Measurements from ENCODE around the gene SPESP1. TPM values are rescaled to one million over a fixed set of nuclear protein-coding genes. Genes with fewer than 3 reads are reported as not detected.
"Not testable (repeated sequence)": the region's sequence is repeated elsewhere in the genome, so short reads cannot be mapped to it uniquely, and the experiment has no call there.

SPESP1 gene
- total RNA-seq, 2 experiments from 2014 or later = 0.66 to 0.70 TPM

GRCh38 chr15:68972201-68973065 is 42.1 kb downstream of the SPESP1 start:
- CTCF ChIA-PET = no interaction called here
- Mint-ChIP-seq H3K9me3 (ENCODE audit: low read depth) (peaks cover 7% of the 10 kb centered on the region), H3K36me3 (no peaks in the 10 kb centered on the region)

DNA sequence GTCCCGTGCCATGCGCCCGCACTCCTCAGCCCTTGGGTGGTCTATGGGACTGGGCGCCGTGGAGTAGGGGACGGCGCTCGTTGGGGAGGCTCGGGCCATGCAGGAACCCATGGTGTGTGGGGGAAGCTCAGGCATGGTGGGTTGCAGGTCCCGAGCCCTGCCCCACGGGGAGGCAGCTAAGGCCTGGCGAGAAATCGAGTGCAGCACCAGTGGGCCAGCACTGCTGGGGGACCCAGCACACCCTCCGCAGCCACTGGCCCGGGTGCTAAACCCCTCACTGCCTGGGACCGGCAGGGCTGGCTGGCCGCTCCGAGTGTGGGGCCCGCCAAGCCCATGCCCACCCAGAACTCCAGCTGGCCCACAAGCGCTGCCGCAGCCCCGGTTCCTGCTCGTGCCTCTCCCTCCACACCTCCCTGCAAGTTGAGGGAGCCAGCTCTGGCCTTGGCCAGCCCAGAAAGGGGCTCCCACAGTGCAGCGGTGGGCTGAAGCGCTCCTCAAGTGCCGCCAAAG is 45.4 kb downstream of the SPESP1 start:
- H3K4me3 Mint-ChIP-seq; ATAC-seq; DNase-seq; H3K36me3 Mint-ChIP-seq; H3K4me1 Mint-ChIP-seq; H3K27ac Mint-ChIP-seq; H3K27me3 Mint-ChIP-seq; CTCF ChIA-PET; H3K9me3 Mint-ChIP-seq (ENCODE audit: low read depth): not testable (repeated sequence)

More at GRCh38 chr15:68972201-68973065, 42.1 kb downstream of the SPESP1 start:
- H3K4me3 Mint-ChIP-seq = no peak overlapping the region
- peaks cover 22% of the 10 kb centered on the region for H3K27me3 Mint-ChIP-seq
- DNase-seq (no peak), ATAC-seq (no peak)
- H3K27ac Mint-ChIP-seq = no peak overlapping the region
- no peaks in the 10 kb centered on the region for H3K4me1 Mint-ChIP-seq

DNA sequence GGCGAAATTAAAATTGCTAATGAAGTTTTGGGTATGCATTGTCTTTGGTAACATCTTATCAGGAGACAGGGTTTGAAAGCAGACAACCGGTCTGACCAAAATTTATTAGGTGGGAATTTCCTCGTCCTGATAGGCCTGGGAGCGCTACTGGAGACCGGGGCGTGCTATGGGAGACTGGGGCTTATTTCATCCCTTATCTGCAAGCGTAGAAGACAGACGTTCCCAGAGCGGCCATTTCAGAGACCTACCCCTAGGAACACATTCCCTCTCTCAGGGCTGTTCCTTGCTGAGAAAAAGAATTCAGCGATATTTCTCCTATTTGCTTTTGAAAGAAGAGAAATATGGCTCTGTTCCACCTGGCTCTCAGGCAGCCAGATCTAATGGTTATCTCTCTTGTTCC is 47.1 kb downstream of the SPESP1 start:
- H3K9me3 Mint-ChIP-seq (ENCODE audit: low read depth); DNase-seq; ATAC-seq; H3K4me3 Mint-ChIP-seq; H3K27me3 Mint-ChIP-seq; CTCF ChIA-PET; H3K4me1 Mint-ChIP-seq; H3K27ac Mint-ChIP-seq; H3K36me3 Mint-ChIP-seq: not testable (repeated sequence)

DNA sequence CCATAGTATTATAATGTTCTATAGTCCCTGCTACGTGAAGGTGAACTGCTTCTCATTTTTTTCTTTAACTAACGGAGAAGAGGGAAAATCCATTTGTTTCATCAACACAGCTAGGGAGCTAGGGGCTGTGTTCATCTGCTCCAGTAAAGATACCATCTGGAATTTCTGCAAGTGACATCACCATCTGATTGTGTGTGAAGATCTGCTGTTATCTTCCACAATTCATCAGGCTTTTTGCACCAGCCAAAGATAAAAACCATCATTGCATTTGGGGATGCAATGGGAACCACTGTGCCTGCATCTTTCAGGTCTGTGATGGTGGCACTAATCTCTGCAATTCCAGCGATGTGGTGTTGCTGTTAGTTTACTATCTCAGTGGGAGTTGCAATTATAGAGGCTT is 48.7 kb downstream of the SPESP1 start:
- Mint-ChIP-seq H3K9me3 (ENCODE audit: low read depth) (no peaks in the 10 kb centered on the region), H3K27me3 (no peaks in the 10 kb centered on the region), H3K4me3 (no peak overlapping the region), H3K27ac (no peak overlapping the region), H3K36me3 (no peaks in the 10 kb centered on the region), H3K4me1 (no peaks in the 10 kb centered on the region)
- DNase-seq = no peak
- CTCF ChIA-PET = no interaction called here
- no peak for ATAC-seq

DNA sequence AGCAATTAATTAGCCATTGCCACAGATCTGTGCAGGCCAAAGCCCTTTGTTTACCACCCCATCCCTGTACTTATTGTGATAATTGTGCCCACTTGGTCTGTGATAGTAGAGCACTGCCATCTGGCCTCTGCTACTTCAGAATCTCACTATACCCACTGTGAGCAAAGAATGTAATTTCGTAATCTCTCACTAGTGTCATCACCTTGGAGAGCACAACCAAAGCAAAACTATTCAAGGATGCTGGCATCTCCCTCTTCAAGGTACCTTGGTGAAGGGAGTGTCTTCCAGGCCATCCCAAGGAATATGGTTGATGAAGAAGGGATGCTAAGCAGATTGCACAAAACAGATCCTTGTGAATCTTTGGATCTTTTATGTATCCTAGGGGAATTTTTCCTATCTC is 49.5 kb downstream of the SPESP1 start:
- Mint-ChIP-seq H3K27me3 (no peaks in the 10 kb centered on the region), H3K36me3 (no peaks in the 10 kb centered on the region), H3K4me3 (no peak overlapping the region), H3K4me1 (no peaks in the 10 kb centered on the region), H3K27ac (no peak overlapping the region), H3K9me3 (ENCODE audit: low read depth) (no peaks in the 10 kb centered on the region)
- ATAC-seq = no peak
- no peak for DNase-seq
- CTCF ChIA-PET = no interaction called here

DNA sequence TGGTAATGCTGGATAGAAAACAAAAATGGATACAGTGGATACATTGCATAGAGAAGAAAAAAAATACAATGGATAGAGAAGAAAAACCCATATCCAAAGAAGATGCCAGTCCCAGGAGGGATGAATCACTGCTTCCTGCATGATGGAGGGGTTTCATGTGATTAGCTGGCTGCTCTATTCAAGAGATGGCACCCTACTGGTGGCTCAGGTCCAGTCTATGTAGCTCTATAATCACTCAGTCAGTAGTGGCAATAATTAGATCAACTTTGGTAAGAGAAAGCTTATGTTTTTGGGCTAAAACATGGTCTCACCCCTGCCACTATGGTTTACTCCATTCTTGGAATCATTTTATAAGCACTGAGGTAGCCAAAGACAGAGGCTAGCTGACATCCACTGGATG is 50.5 kb downstream of the SPESP1 start:
- CTCF ChIA-PET = no interaction called here
- Mint-ChIP-seq H3K27ac (no peak overlapping the region), H3K4me1 (no peaks in the 10 kb centered on the region), H3K9me3 (ENCODE audit: low read depth) (no peaks in the 10 kb centered on the region), H3K36me3 (no peaks in the 10 kb centered on the region), H3K27me3 (no peaks in the 10 kb centered on the region), H3K4me3 (no peak overlapping the region)
- no peak for ATAC-seq
- no peak for DNase-seq

- Mint-ChIP-seq H3K36me3 (no peaks in the 10 kb centered on the region), H3K27ac (no peak overlapping the region), H3K4me3 (no peak overlapping the region), H3K27me3 (no peaks in the 10 kb centered on the region), H3K4me1 (no peaks in the 10 kb centered on the region), H3K9me3 (ENCODE audit: low read depth) (no peaks in the 10 kb centered on the region)
- ATAC-seq (no peak), DNase-seq (no peak)
- CTCF ChIA-PET = interaction anchor here (0.5 kb wide), 1 partner anchor 50 kb away, joined by 3 read pairs; no protein-coding TSS in a partner anchor
These were observed 51.6 kb downstream of the SPESP1 start for GRCh38 chr15:68981941-68982340.

DNA sequence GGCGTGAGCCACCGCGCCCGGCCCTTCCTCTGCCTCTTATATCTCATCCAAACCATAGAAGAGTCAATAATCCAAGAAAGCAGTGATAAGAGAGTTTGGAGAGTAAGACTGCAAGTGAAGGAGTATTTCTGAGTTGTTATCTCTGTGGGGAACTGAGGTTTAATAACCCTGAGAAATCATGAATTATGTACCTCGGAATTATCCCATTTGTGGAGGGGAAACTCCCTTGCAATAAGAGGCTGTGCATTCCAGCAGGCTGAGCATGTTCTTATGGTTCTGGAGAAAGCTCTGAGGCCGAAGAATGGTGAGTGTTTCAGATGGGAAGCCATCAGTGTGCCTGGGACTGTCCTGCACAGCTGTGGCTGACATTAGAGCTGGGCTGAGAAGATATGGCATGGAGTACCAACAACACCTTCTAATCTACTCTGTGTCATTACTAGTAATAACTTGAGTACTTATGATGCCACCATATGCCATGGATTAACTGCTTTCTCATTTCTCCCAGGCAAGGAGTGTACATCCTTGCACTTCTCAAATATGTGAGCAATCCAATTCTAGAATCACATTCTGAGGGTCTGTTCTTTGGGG is 52.7 kb downstream of the SPESP1 start:
- H3K36me3 Mint-ChIP-seq = no peaks in the 10 kb centered on the region
- ATAC-seq = no peak
- no peak for DNase-seq
- H3K4me3 Mint-ChIP-seq = no peak overlapping the region
- no peak overlapping the region for H3K27ac Mint-ChIP-seq
- no peaks in the 10 kb centered on the region for H3K4me1 Mint-ChIP-seq
- no peaks in the 10 kb centered on the region for H3K9me3 Mint-ChIP-seq (ENCODE audit: low read depth)
- CTCF ChIA-PET = no interaction called here
- peaks cover 7% of the 10 kb centered on the region for H3K27me3 Mint-ChIP-seq

DNA sequence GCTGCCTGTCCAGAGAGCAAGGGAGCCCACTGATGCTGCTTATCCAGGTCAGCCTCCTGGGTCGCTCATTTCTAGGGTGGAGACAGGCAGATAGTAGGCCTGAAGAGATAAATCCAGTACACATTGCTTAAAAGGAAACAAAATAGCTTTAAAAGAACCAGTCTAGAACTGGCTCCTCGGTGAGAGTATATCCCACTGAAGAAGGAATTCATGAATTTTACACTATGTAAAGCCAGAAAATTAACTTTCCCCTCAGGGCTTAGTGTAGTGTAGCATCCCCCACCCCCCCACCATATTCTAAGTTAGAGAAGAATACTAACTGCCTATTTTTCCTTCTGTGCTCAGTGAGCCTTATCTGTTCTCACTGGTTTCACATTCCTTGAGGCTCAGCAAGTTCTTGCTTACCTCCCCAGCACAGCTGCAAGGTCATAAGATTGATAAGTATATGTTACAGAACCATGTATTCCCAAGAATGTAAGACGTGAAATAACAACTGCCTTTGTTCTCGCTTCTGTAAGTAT is 53.7 kb downstream of the SPESP1 start:
- DNase-seq (no peak), ATAC-seq (no peak)
- CTCF ChIA-PET = no interaction called here
- Mint-ChIP-seq H3K27ac (no peak overlapping the region), H3K36me3 (no peaks in the 10 kb centered on the region), H3K27me3 (peaks cover 10% of the 10 kb centered on the region), H3K9me3 (ENCODE audit: low read depth) (no peaks in the 10 kb centered on the region), H3K4me3 (no peak overlapping the region), H3K4me1 (no peaks in the 10 kb centered on the region)

GRCh38 chr15:68984586-68984985 is 54.3 kb downstream of the SPESP1 start:
- Mint-ChIP-seq H3K9me3 (ENCODE audit: low read depth) (no peaks in the 10 kb centered on the region), H3K27ac (no peak overlapping the region), H3K4me1 (no peaks in the 10 kb centered on the region), H3K27me3 (peaks cover 10% of the 10 kb centered on the region), H3K36me3 (no peaks in the 10 kb centered on the region), H3K4me3 (no peak overlapping the region)
- CTCF ChIA-PET = no interaction called here
- ATAC-seq (no peak), DNase-seq (no peak)

GRCh38 chr15:68985361-68985891 is 55.1 kb downstream of the SPESP1 start:
- DNase-seq = no peak

DNA sequence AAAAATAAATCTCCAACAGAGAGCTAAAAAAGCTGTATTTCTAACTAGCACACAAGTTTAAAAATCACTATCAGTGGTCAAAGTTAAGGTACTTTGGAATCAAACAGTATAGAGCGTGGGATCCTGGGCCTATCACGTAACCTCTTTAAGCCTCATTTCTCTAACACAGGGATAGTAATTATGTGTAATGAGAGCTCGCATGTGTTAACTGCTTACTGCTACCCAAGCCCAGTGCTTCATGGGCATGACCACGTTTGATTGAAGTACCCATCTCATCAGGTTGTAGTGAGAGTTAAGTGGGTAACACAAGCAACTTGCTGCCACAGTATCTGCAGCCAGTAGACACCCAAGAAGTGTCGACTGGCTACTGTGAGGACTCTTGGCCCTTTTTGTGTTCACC is 56.0 kb downstream of the SPESP1 start:
- Mint-ChIP-seq H3K27ac (no peak overlapping the region), H3K36me3 (no peaks in the 10 kb centered on the region), H3K27me3 (peaks cover 10% of the 10 kb centered on the region), H3K4me3 (no peak overlapping the region), H3K4me1 (no peaks in the 10 kb centered on the region), H3K9me3 (ENCODE audit: low read depth) (no peaks in the 10 kb centered on the region)
- CTCF ChIA-PET = no interaction called here
- DNase-seq = no peak
- ATAC-seq = no peak

More at GRCh38 chr15:68985361-68985891, 55.1 kb downstream of the SPESP1 start:
- no peaks in the 10 kb centered on the region for H3K9me3 Mint-ChIP-seq (ENCODE audit: low read depth)
- CTCF ChIA-PET = no interaction called here
- H3K4me3 Mint-ChIP-seq = no peak overlapping the region
- H3K27me3 Mint-ChIP-seq = peaks cover 10% of the 10 kb centered on the region
- no peak overlapping the region for H3K27ac Mint-ChIP-seq
- no peak for ATAC-seq
- H3K36me3 Mint-ChIP-seq = no peaks in the 10 kb centered on the region
- H3K4me1 Mint-ChIP-seq = no peaks in the 10 kb centered on the region

- no peak for ATAC-seq
- Mint-ChIP-seq H3K9me3 (ENCODE audit: low read depth) (no peaks in the 10 kb centered on the region), H3K4me1 (no peaks in the 10 kb centered on the region), H3K27me3 (peaks cover 10% of the 10 kb centered on the region), H3K4me3 (no peak overlapping the region), H3K27ac (no peak overlapping the region), H3K36me3 (no peaks in the 10 kb centered on the region)
- CTCF ChIA-PET = no interaction called here
- DNase-seq = no peak
These were observed 56.8 kb downstream of the SPESP1 start for GRCh38 chr15:68987120-68987519.

- Mint-ChIP-seq H3K27me3 (peaks cover 12% of the 10 kb centered on the region), H3K36me3 (no peaks in the 10 kb centered on the region), H3K27ac (no peak overlapping the region), H3K9me3 (ENCODE audit: low read depth) (no peaks in the 10 kb centered on the region), H3K4me1 (no peaks in the 10 kb centered on the region), H3K4me3 (no peak overlapping the region)
- no peak for DNase-seq
- CTCF ChIA-PET = no interaction called here
- ATAC-seq = no peak
These were observed 57.4 kb downstream of the SPESP1 start for GRCh38 chr15:68987676-68988075.

Data from activated CD8-positive, alpha-beta memory T cell treated with anti-CD3 and anti-CD28 coated beads, Interleukin-2, amount 10 ng/mL, durations not matched to agents 7 days and 5 days (primary cell).